DND-41 (cell line): ENCODE measurements around the gene SART3.

ENCODE experiments used
- CTCF ChIP-seq: IDR thresholded peaks from 2 replicates; pipeline ENCODE4 v1.5.1; 2012; ENCODE audit warnings: borderline replicate concordance, low read length, moderate library complexity, mild to moderate bottlenecking; ENCODE audit not compliant: poor library complexity, severe bottlenecking; ENCODE audit errors: extremely low read depth
- EZH2 ChIP-seq: IDR thresholded peaks from 3 replicates; pipeline ENCODE4 v1.6.1; 2012; ENCODE audit warnings: borderline replicate concordance, low read depth, mild to moderate bottlenecking, moderate library complexity, low read length, inconsistent platforms; ENCODE audit not compliant: severe bottlenecking

GRCh38 chr12:108595711-108596647 is 35.0 kb upstream of the SART3 start:
- no peak for TF ChIP-seq CTCF
- no peak for TF ChIP-seq EZH2
